Fibroblast of skin of back (primary cell): ENCODE results near the gene DIAPH2.
"Not testable (repeated sequence)": the region's sequence is repeated elsewhere in the genome, so short reads cannot be mapped to it uniquely, and the experiment has no call there.

Experiments
- DNase-seq: peaks from one replicate; pipeline ENCODE4 v3.0.0-alpha.2; 2013

The DIAPH2 gene

DNA sequence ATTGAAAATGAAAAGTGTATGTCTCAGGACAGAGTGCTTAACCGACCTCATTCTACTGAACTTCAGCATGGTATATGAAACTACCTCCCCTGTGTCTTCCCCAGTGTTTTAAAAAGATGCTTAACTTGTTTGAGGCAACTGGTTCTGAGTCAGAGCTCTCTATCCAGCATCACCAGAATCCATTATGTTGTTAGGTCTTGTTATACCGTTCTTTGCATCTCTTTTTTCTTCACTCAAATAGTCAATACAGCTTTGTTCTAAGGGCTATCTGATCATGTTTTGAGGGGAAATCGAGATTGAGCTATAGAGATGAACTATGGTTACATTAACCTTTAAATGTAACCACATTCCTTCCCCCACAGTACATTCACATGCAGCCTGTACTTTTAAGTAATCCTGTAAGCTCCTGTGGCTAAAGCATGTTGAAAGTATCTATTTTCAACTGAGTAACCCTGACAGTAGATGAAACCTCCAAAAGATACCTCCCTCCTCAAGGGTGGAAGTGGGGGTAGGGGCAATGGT is 713.4 kb downstream of the DIAPH2 start:
- no peak for DNase-seq

DNA sequence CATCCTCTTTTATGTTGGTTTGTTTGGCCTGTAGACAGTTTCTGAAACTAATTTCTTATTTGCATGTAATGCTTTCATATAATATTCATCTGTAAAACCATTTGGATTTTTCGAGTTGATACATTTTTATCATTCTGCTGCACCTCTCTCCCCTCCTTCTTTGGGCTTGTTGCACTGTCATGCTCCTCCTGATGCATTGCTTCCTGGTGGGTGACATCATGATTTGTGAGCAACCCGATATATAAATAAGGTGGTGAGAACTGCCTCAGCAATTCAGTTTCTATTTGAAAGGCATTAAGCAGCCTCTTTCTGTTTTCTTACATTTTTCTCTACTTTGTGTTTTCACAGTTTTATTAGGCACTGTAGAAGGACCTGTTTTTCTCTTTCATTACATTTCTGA is 714.8 kb downstream of the DIAPH2 start:
- DNase-seq: peak; percentile 72

DNA sequence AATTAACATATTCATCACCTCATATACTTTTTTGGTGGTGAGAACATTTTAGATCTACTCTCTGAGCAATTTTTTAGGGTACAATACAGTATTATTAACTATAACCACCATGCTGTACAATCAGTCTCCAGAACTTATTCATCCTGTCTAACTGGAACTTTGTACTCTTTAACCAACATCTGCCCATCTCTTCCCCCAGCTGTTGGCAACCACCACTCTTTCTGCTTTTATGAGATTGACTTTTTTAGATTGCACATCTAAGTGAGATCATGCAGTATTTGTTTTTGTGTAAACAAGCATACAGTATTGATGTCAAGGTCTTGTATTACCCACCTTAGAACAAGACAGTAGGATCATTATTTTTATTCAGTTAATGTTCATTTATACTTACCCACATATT is 715.9 kb downstream of the DIAPH2 start:
- DNase-seq: no peak

DNA sequence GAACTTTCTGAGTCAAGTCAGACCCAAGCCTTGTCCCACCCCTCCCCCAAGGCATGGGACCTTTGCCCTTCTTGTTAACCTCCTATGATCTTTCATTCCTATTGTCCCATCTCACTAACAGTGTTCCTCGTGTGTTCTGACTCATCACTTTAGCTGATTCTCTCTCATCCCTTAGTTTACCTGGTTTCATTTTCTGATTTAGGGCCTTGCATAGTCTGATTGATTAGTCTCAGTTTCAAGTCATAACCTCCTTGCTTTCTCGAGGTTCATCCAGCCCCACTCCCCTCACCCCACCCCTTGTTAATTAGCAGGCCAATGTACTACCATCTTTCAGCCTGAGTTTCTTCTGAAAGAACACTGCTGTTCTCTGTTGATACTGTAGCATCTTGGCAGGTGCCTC is 716.5 kb downstream of the DIAPH2 start:
- no peak for DNase-seq

DNA sequence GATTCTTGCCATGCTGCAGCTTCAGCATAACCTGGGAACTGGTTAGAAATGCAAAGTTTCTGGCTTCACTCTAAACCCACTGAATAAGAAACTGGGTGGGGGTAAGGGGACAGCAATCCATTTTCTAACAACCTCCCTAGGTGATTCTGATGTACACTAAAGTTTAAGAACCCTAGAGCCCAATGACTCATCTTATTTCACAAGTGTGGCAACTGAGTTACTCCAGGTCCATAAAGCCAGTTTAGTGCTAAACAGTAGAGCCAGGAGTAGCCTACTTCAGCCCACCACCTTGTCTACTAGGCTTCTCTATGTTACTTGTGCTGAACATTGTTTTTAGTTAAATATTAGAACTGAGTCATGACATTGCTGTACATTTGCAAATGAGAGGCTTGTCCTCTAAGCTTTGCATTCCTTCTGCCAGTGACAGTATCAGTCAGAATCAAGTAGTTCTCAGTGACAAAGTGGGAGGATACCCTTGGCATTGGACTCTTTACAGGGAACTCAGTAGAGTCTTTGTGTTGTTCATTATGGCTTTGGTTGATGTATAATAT is 717.0 kb downstream of the DIAPH2 start:
- peak; percentile 14 for DNase-seq

DNA sequence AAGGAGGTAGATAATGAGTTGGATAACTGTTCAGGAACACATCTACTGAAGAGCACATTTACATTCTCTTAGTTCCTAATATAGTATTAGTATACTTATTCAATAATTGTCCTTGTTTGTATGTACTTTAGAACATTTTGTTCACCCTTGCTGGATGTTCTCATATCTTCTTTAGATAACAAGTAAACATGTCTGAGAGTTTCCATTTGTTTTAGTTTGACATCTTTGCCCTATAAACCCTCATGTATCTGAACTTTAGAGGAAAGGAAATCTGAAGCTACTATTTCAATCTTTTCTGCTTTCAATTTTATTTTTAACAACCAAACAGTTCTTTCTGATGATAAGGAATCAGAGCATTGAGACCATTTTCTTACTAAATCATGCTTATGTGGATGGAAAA is 717.7 kb downstream of the DIAPH2 start:
- DNase-seq: no peak

DNA sequence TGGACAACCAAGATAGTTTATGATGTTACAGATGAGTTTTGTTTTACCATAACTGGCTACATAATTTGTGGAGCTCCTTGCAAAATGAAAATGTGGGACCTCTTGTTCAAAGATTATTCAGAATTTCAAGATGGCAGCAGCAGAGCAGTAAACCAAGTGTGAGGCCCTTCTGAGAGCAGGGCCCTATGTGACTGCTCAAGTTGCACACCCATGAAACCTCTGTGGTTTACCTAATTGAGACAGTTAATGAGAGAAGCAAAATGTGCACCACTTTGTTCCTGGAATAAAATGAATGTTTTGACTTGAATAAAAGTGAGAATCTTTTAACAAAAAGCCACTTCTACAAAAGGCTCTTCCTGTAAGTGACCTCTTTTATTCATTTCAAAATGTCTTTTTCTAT is 718.3 kb downstream of the DIAPH2 start:
- no peak for DNase-seq

DNA sequence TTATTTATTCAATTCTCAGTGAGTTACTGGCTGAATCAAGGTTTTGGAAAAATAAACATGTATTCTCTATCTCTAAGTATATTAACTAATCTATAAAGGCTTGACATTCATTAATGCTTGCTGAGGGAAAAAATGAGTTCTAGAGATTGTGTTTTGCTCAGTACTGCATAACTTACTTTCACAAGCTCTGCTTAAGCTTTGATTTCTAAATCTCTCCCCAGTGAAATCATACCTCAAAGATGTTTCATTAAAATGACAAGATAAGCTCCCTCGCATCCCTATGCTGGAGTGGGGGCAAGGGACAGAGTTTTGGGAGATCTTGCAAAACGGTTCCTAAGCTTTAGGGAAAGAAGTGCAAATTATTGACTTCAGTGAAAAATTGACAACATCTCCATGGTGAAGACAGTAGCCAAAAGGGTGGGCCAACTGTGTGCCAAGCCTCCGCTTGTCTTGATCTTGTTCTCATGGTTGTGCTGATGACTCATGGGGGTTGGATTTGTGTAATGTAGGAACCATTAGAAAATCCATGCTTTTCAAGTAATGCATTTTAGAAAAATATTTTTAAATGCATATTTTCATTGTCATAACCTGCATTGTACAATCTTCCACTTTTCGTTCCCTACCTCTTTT is 720.5 kb downstream of the DIAPH2 start:
- peak; percentile 31 for DNase-seq

DNA sequence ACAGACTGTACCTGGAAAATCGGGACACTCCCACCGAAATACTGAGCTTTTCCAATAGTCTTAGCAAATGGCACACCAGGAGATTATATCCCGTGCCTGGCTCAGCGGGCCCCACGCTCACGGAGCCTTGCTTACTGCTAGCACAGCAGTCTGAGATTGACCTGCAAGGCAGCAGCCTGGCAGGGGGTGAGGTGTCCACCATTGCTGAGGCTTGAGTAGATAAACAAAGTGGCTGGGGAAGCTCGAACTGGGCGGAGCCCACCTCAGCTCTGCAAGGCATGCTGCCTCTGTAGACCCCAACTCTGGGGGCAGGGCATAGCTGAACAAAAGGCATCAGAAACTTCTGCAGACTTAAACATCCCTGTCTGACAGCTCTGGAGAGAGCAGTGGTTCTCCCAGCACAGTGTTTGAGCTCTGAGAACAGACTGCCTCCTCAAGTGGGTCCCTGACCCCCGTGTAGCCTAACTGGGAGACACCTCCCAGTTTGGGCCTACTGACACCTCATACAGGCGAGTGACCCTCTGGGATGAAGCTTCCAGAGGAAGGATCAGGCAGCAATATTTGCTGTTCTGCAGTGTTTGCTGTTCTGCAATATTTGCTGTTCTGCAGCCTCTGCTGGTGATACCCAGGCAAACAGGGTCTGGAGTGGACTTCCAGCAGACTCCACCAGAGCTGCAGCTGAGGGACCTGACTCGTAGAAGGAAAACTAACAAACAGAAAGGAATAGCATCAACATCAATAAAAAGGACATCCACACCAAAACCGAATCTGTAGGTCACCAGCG is 725.2 kb downstream of the DIAPH2 start:
- DNase-seq: not testable (repeated sequence)

DNA sequence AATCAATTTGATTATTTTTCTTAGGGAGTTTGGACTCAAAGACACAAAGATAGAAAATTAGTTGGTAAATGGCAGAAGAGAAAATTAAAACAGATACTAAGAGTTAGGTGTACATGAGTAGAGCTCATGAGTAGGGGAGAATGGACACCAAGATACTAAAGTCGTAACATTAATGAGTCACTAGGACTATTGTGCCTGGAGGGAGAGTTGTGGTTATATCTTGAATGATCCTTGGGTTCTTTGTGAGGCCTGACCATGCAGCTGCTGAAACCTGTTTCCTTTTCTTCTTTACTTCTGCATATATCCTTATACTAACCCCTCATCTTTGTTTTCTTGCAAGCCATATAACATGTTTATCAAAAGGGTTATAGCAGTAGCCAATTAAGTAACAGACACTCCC is 731.8 kb downstream of the DIAPH2 start:
- no peak for DNase-seq

DNA sequence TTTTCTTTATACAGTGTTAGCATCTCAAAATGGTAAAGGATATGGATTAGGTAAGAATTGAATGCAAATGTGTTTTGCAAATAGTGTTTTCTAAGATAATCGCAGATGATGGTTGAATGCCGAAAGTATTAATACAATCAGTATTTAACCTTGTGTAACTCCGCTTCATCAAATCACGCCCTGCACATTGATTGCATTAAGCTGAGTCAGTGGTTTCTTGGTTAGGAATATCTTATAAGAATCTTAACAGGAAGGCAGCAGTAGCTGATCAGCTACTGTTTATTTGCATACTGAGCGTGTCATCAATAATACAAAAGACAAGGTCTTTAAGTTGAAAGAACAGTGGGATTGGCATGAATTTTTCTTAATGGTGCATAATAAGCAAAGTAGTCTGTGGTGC is 744.5 kb downstream of the DIAPH2 start:
- no peak for DNase-seq

DNA sequence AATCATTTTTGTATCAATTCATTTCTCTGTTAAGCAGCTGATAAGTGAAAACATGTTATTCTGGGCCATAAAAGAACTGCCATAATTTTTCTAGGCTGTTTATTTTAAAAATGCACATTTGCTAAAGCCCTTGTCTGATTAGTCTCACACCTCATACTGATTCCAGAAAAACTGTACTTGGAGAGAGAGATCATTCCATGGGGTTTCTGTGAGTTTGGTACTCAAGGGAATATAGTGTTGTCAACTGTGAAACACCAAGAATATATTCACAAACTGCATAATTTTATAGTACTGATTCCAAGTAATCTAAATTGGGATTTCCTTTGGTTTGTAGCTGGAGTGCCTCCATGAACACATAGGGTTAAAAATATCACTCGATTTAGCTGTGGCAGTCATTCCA is 746.6 kb downstream of the DIAPH2 start:
- DNase-seq: no peak

DNA sequence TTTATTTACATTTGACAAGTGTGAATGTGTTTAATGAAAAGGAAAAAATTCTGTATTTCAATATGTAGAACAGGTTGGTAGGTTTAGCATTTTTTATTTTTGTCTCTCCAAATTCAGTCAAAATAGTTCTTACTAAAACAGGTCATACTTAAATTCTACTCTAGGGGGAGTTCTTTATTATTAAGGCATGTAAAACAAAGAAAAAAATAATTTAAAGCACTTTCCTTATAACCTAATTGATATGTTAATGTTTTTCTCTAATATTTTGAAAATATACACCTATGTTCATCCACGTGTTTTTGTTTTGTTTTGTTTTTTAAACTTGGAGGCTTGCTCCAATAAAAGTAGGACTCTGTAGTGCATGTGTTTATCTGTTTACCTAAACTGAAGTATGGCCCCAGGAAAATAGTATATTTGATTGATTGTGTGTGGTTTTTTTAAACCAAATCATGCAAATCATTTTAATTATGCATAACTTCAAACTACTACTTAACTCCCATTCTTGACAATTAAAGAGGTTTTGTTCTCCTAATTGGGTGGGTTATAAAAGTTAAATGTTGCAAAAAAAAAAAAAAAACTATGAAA is 761.7 kb downstream of the DIAPH2 start:
- DNase-seq: peak; percentile 1

DNA sequence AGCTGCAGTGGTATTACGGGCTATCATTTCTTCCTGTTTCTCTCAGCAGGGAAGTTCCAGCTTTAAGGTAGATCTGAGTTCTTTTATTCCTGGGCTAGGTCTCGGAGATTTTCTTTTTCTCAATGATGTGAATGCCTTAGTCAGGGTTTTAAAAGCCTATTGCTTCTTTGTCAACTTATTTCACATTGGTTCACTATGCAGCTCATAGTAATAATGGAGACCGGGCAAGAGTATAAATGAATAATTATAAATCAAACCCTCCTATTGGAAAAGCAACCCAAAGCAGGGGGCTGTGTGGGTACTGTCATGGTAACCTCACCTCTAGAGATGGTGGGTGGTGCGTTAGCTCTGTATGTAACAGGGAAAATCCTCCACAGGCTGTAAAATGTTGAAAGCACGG is 762.7 kb downstream of the DIAPH2 start:
- no peak for DNase-seq

DNA sequence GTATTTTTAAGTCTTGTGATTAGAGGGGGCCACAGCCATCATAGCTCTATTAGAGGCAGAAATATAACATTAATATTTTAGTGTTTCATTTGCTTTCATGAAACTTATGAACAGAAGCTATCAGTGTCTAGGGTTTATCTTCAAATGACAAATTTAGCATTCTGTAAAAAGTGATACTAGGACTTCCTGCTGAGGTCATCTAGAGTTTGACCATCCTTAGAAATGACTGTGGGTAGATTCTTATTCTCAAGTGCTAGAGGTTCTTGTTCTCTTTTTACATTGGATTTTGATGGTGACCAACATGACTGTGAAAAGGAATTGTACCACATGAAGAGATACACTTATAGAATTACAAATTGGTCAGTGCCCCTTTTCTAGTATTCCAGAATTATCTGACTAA is 767.6 kb downstream of the DIAPH2 start:
- no peak for DNase-seq

DNA sequence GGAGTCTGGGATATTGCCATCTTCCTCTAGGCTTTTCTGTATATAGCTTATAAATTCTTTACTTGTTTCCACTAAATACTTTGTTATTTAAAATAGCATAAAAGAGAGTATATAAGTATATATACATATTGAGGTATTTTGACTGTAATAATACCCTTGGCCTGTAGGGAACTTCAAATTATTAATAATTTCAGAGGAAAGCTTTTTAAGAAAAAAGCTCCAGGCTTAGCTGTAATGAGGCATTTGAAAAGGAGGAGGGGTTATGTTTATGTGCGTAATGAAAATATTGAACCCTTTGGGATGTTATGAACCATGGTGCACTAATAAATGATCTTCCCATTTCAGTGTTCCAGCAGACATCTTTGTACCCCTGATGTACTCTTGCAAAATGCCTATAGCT is 777.1 kb downstream of the DIAPH2 start:
- DNase-seq: no peak

DNA sequence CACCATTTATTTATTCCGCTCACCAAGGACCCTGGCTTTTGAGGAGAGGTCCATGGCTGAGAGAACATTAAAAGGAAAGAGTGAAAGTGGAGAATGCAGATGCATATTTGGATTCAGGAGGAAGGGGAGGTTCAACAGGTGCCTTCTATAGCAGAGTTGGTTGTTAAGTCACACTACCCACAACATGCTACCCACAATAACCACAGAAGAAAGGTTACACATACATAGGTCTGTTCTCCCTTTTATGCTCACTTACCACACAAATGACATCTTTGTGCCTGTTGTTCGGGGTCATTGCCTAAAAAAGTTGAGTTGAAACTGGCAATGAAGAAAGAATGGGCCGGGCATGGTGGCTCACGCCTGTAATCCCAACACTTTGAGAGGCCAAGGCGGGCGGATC is 786.4 kb downstream of the DIAPH2 start:
- DNase-seq: no peak

DNA sequence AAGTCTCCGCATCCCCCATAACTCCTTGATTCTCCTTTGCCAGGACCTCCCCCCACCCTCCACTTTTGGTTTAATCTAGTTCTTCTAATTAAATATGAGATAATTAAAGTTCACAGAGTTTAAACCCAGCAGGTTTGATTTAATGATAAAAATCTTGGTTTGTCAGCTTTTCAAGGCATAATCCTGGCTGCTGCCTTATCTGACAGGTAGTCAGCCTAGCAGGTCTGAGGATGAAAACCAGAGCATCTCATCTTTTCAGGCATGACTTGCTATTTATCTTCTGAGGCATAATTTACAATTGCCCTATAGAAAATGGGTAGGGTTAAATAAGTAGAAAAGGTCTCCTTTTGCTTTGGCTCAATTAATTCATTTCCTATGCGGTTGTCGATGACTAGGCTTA is 790.3 kb downstream of the DIAPH2 start:
- no peak for DNase-seq

DNA sequence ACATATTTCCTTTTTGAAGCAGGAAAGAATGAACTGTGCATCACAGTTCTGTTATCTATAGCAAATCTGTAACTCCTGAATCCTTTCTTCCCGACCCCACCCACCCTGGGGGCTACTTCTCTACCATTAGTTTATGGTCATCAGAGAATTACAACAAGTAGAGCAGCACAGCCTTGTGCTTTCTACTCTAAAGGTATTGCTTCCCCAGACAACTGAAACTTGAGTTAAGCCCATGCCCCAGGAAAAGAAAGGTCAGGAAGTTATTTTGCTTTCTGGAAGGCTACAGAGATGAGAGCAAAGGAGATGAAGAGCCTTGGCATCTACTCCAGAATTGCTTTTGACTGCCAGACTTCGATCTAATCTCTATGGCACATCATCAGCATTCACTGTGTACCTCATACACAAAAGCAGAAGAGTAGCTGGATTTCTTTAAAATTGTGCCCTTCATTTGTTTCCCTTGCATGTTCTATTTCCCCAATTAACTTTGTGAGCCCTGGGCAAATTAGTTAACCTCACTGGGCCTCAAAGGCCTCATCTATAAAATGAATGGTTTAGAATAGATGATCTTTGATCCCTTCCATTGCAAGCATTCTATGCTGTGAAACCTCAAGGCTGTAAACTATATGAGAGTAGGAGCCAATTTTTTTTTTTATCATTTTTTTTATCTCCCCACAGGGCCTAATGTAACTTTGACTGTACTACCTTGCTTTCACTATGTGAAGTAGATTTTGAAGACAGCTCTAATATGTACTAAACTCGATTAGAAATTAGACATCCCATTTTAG is 794.7 kb downstream of the DIAPH2 start:
- DNase-seq: no peak

DNA sequence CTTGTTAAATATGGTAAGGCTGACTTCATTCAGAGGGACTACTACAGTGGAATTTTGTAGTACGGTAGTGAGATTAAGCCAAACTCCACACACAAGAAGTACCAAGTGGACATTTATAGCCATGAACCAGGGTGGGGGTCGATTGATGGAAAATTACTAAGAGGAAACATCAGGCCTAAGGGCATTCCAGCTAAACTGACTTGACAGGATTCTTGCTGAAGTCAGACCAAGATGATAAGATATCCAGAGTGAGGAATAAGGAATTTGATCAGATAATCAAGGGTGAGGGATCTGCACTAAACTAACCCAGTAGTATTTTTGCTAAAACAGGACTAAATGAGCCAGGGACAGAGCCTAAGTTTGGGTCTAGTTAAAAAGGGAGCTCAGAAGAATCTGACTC is 796.6 kb downstream of the DIAPH2 start:
- no peak for DNase-seq

DNA sequence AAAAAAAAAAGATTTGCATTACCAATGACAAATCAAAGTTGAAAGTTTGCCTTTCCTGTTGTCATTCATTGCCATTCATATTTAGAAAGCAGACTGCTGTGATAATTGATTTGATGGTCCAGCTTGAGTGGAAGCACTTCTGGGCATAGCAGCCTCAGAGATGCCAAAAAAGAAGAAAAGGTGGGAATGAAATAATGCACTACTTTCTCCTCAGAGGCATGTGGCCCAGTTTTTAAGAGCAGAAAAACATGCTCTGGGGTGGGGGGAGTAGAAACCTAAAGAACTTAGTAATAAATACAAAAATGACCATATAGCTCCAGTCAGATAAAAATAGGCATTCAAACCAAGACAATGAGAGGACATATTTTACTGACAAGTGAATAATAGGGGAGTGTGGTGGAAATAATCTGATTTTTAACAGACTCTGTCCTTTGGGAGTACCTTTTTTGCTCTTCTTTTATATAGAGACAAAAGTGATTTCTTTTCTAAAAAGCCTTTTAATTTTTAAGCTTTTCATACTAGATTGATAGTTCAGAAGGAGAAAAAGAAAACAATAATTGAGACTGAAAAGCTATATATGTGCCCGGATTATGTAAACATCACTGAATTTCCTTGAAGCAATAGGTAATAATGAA is 798.1 kb downstream of the DIAPH2 start:
- no peak for DNase-seq

DNA sequence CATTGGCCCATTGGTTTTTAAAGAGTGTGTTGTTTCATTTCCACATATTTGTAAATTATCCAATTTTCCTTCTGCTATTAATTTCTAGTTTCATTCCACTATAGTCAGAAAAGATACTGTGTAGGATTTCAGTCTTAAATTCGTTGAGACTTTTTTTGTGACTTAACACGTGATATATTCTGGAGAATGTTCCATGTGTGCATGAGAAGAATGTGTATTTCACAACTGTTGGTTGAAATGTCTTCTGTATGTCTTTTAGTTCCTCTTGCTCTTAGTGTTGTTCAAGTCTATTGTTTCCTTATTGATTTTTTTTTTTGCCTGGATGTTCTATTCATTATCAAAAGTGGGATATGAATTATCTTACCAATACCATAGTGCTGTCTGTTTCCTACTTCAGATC is 806.0 kb downstream of the DIAPH2 start:
- no peak for DNase-seq
